Measurements from ENCODE around the gene NUTM2G. TPM values are rescaled to one million over a fixed set of nuclear protein-coding genes. Genes with fewer than 3 reads are reported as not detected.
"Not testable (repeated sequence)": the region's sequence is repeated elsewhere in the genome, so short reads cannot be mapped to it uniquely, and the experiment has no call there.

The NUTM2G gene
- total and polyA plus RNA-seq, 2 of the 4 experiments (the other 2 are of a cell fraction): not detected

DNA sequence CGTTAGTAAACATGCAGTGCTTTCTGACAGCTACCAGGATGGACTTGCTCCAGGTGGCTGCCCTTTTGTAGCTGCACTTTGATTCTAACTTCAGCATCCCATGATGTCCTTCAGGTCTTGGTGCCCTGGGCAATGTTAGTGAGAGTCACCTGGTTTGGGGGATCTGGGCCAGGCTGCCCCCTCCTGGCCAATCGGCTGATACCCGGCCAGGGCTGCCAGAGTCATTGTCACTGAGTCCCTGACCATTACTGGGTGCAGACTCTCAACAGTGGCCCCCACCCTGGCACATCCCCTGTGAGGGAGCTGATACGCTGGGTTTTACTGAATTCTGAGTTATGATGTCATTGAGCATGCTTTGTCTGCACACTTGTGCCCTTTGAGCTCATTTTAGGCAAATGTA lies 13.5 kb downstream of the NUTM2G start:
- H2AK5ac ChIP-seq (ENCODE audit: low read depth, low read length); H3K36me3 ChIP-seq (ENCODE audit: control insufficient read depth, insufficient read depth, low read length); H3K4ac ChIP-seq (ENCODE audit: low read depth, low read length); H3K9me3 ChIP-seq (ENCODE audit: control insufficient read depth, insufficient read depth, low read length); H3K4me1 ChIP-seq (ENCODE audit: control insufficient read depth, insufficient read depth, low read length); H3K56ac ChIP-seq (ENCODE audit: extremely low read depth, insufficient read depth, low read length); H4K5ac ChIP-seq (ENCODE audit: low read depth, low read length); H3K23ac ChIP-seq (ENCODE audit: low read depth, low read length); H3K27ac ChIP-seq (ENCODE audit: insufficient read depth, low read length); H3K14ac ChIP-seq (replicated peaks; ENCODE audit: low read depth, low read length); H3K4me2 ChIP-seq (ENCODE audit: low read depth, low read length); H2BK20ac ChIP-seq (ENCODE audit: low read depth, low read length); in situ Hi-C loops (cut with MboI; ENCODE audit: low sequenced_read_pairs); H4K20me1 ChIP-seq (ENCODE audit: insufficient read depth, low read length); H3K27me3 ChIP-seq (ENCODE audit: control insufficient read depth, insufficient read depth, low read length); dilution Hi-C loops (cut with HindIII; ENCODE audit: low sequenced_read_pairs, unreplicated experiment); H3K9me1 ChIP-seq (ENCODE audit: insufficient read depth, low read length); H2AK9ac ChIP-seq (replicated peaks; ENCODE audit: low read depth, low read length, poor library complexity); H4K91ac ChIP-seq (ENCODE audit: insufficient read depth, low read depth, low read length); H2BK15ac ChIP-seq (ENCODE audit: low read depth, low read length); H2BK120ac ChIP-seq (ENCODE audit: low read depth, low read length); H3K79me1 ChIP-seq (ENCODE audit: low read depth in 1 of 2, low read length in 2 of 2); DNase-seq; H3K9ac ChIP-seq (ENCODE audit: low read depth, low read length); POLR2A ChIA-PET (ENCODE audit: unreplicated experiment); H2AFZ ChIP-seq (replicated peaks; ENCODE audit: low read length, poor library complexity); CTCF ChIA-PET; H3K4me3 ChIP-seq (ENCODE audit: insufficient read depth, low read depth, low read length); BruUV-seq (replicated peaks); intact Hi-C loops (cut with micrococcal nuclease); H2BK5ac ChIP-seq (ENCODE audit: low read depth, low read length, poor library complexity, severe bottlenecking); ATAC-seq (ENCODE audit: low read depth); H3K18ac ChIP-seq (ENCODE audit: low read depth, low read length); H4K8ac ChIP-seq (ENCODE audit: low read depth in 2 of 2, low read length in 2 of 2): not testable (repeated sequence)
- WGBS, 2 experiments (ENCODE audit: extremely low coverage in 2 of 2, insufficient read length in 1 of 2): no CpG with 5 or more reads among the region's 4 CpGs

DNA sequence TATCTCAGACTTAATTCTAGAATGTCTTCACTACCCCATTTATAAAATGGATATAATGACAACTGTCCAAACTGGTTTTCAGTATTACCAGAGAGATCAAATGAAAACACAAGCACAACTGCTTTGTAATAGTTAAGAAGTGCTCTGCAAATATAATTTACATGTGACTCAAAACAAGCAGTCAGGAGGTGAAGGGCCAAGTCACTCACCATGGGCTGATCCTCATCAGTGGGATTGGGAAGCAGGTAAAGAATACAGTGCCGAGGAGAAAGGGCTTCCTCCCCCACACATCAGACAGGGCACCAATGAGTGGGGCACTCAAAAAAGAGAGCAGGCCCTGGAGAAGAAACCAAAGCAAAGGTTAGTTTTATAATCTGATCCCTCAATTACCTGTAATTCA lies 20.7 kb downstream of the NUTM2G start:
- H4K8ac ChIP-seq (ENCODE audit: low read depth in 2 of 2, low read length in 2 of 2); H3K56ac ChIP-seq (ENCODE audit: extremely low read depth, insufficient read depth, low read length); H2AFZ ChIP-seq (replicated peaks; ENCODE audit: low read length, poor library complexity); H2BK15ac ChIP-seq (ENCODE audit: low read depth, low read length); H2BK5ac ChIP-seq (ENCODE audit: low read depth, low read length, poor library complexity, severe bottlenecking); CTCF ChIA-PET; H3K4ac ChIP-seq (ENCODE audit: low read depth, low read length); H3K23ac ChIP-seq (ENCODE audit: low read depth, low read length); H3K36me3 ChIP-seq (ENCODE audit: control insufficient read depth, insufficient read depth, low read length); H3K4me2 ChIP-seq (ENCODE audit: low read depth, low read length); H2AK9ac ChIP-seq (replicated peaks; ENCODE audit: low read depth, low read length, poor library complexity); H3K4me1 ChIP-seq (ENCODE audit: control insufficient read depth, insufficient read depth, low read length); DNase-seq; H3K27ac ChIP-seq (ENCODE audit: insufficient read depth, low read length); H3K79me1 ChIP-seq (ENCODE audit: low read depth in 1 of 2, low read length in 2 of 2); dilution Hi-C loops (cut with HindIII; ENCODE audit: low sequenced_read_pairs, unreplicated experiment); H2BK20ac ChIP-seq (ENCODE audit: low read depth, low read length); H3K27me3 ChIP-seq (ENCODE audit: control insufficient read depth, insufficient read depth, low read length); H3K9me1 ChIP-seq (ENCODE audit: insufficient read depth, low read length); H4K91ac ChIP-seq (ENCODE audit: insufficient read depth, low read depth, low read length); H3K9me3 ChIP-seq (ENCODE audit: control insufficient read depth, insufficient read depth, low read length); H2BK120ac ChIP-seq (ENCODE audit: low read depth, low read length); H4K5ac ChIP-seq (ENCODE audit: low read depth, low read length); H4K20me1 ChIP-seq (ENCODE audit: insufficient read depth, low read length); ATAC-seq (ENCODE audit: low read depth); H3K4me3 ChIP-seq (ENCODE audit: insufficient read depth, low read depth, low read length); BruUV-seq (replicated peaks); in situ Hi-C loops (cut with MboI; ENCODE audit: low sequenced_read_pairs); POLR2A ChIA-PET (ENCODE audit: unreplicated experiment); H3K14ac ChIP-seq (replicated peaks; ENCODE audit: low read depth, low read length); H2AK5ac ChIP-seq (ENCODE audit: low read depth, low read length); H3K18ac ChIP-seq (ENCODE audit: low read depth, low read length); intact Hi-C loops (cut with micrococcal nuclease); H3K9ac ChIP-seq (ENCODE audit: low read depth, low read length): not testable (repeated sequence)
- no CpG with 5 or more reads among the region's 1 CpG for WGBS, 2 experiments (ENCODE audit: extremely low coverage in 2 of 2, insufficient read length in 1 of 2)
